Measurements from ENCODE around the gene SMOC2.

GRCh38 chr6:168684471-168684870 lies 243.5 kb downstream of the SMOC2 start:
- TF ChIP-seq CTCF (IDR thresholded peaks at IDR 0.05; ENCODE audit: poor library complexity, severe bottlenecking) (no peak), EZH2 (IDR thresholded peaks at IDR 0.05; ENCODE audit: borderline replicate concordance, insufficient read depth, low read length, poor library complexity, severe bottlenecking) (no peak), EP300 (conservative IDR thresholded peaks at IDR 0.05; ENCODE audit: poor library complexity, severe bottlenecking) (no peak), TAF1 (IDR thresholded peaks at IDR 0.05; ENCODE audit: low read depth) (no peak), RAD21 (conservative IDR thresholded peaks at IDR 0.05) (no peak)
